WTC11 (cell line): ENCODE measurements around the gene ARHGAP45. TPM values are rescaled to one million over a fixed set of nuclear protein-coding genes. Genes with fewer than 3 reads are reported as not detected.
A peak's percentile ranks its signal among the peaks of the same experiment; 100 is the strongest.

ENCODE experiments used
- ATAC-seq: fragments of 200-7000 bp; cut with Tn5 transposase; 2 replicates; pipeline ENCODE4 v1.10.0; 2021; ENCODE audit warnings: mild to moderate bottlenecking, moderate library complexity
- CTCF ChIA-PET: fragments of 300-600 bp; sonication (Branson Sonifier 250); formaldehyde crosslinking; loops from one replicate; lab custom pipeline; 2021; ENCODE audit warnings: antibody characterized with exemption; lab: Charles Lee
- POLR2A ChIA-PET: fragments of 350-600 bp; sonication (Branson Sonifier 250); formaldehyde crosslinking; loops from one replicate; lab custom pipeline; 2021; ENCODE audit warnings: antibody characterized with exemption; lab: Charles Lee
- DNase-seq: peaks from one replicate; pipeline ENCODE4 v3.0.0; 2021; ENCODE audit warnings: low spot score
- H3K27ac Mint-ChIP-seq: 2 replicates; pipeline ENCODE4 v1.8.0; 2021; ENCODE audit warnings: mixed read lengths
- H3K27me3 Mint-ChIP-seq: 2 replicates; pipeline ENCODE4 v1.8.0; 2021; ENCODE audit warnings: low read depth, mild to moderate bottlenecking, moderate library complexity, mixed read lengths
- H3K36me3 Mint-ChIP-seq: 2 replicates; pipeline ENCODE4 v1.8.0; 2021; ENCODE audit warnings: mixed read lengths
- H3K4me1 Mint-ChIP-seq: 2 replicates; pipeline ENCODE4 v1.8.0; 2022; ENCODE audit warnings: mixed read lengths
- H3K4me3 Mint-ChIP-seq: 2 replicates; pipeline ENCODE4 v1.8.0; 2021; ENCODE audit warnings: mild to moderate bottlenecking, moderate library complexity, mixed read lengths
- H3K9me3 Mint-ChIP-seq: 2 replicates; pipeline ENCODE4 v1.8.0; 2021; ENCODE audit warnings: mixed read lengths
- CBFB ChIP-seq: sonication (generic); formaldehyde crosslinking; IDR thresholded peaks from 2 replicates; pipeline ENCODE4 v1.8.1; 2022; ENCODE audit warnings: mild to moderate bottlenecking, low read depth, missing genetic modification reagents
- EMX1 ChIP-seq: fragments of 250-450 bp; sonication (Bioruptor Pico); IDR thresholded peaks from 2 replicates; pipeline ENCODE4 v1.8.0; 2021; ENCODE audit warnings: mild to moderate bottlenecking
- ESRRA ChIP-seq: sonication (generic); formaldehyde crosslinking; IDR thresholded peaks from 2 replicates; pipeline ENCODE4 v1.8.1; 2022; ENCODE audit warnings: mild to moderate bottlenecking, missing genetic modification reagents, borderline replicate concordance
- FOXP1 ChIP-seq: sonication (generic); formaldehyde crosslinking; IDR thresholded peaks from 2 replicates; pipeline ENCODE4 v1.8.0; 2022; ENCODE audit warnings: missing genetic modification reagents, mild to moderate bottlenecking, moderate library complexity, borderline replicate concordance
- HMGA2 ChIP-seq: fragments of 250-450 bp; sonication (Bioruptor Pico); IDR thresholded peaks from 2 replicates; pipeline ENCODE4 v1.4.0; 2021; ENCODE audit warnings: mild to moderate bottlenecking, moderate library complexity
- MYBL2 ChIP-seq: sonication (generic); formaldehyde crosslinking; IDR thresholded peaks from 2 replicates; pipeline ENCODE4 v1.8.1; 2023; ENCODE audit warnings: mild to moderate bottlenecking, moderate library complexity, missing genetic modification reagents
- NR1H2 ChIP-seq: sonication (generic); formaldehyde crosslinking; IDR thresholded peaks from 2 replicates; pipeline ENCODE4 v1.9.0; 2021; ENCODE audit warnings: mild to moderate bottlenecking, moderate library complexity, missing genetic modification reagents
- NR3C1 ChIP-seq: sonication (generic); formaldehyde crosslinking; conservative IDR thresholded peaks from 2 replicates; pipeline ENCODE4 v1.8.1; 2023; ENCODE audit warnings: low read depth, mild to moderate bottlenecking, missing genetic modification reagents
- OVOL2 ChIP-seq: fragments of 250-450 bp; sonication (Bioruptor Pico); IDR thresholded peaks from 2 replicates; pipeline ENCODE4 v1.9.0; 2021; ENCODE audit warnings: mild to moderate bottlenecking, borderline replicate concordance
- RELA ChIP-seq: sonication (generic); formaldehyde crosslinking; IDR thresholded peaks from 2 replicates; pipeline ENCODE4 v1.8.1; 2022; ENCODE audit warnings: missing genetic modification reagents, mild to moderate bottlenecking, borderline replicate concordance
- SOX15 ChIP-seq: fragments of 250-450 bp; sonication (Bioruptor Pico); IDR thresholded peaks from 2 replicates; pipeline ENCODE4 v1.9.0; 2021; ENCODE audit warnings: mild to moderate bottlenecking
- ZNF138 ChIP-seq: sonication (generic); formaldehyde crosslinking; conservative IDR thresholded peaks from 2 replicates; pipeline ENCODE4 v1.8.1; 2022; ENCODE audit warnings: mild to moderate bottlenecking, moderate library complexity, missing genetic modification reagents
- ZNF263 ChIP-seq: sonication (generic); formaldehyde crosslinking; IDR thresholded peaks from 2 replicates; pipeline ENCODE4 v1.8.1; 2022; ENCODE audit warnings: low read depth, mild to moderate bottlenecking, moderate library complexity, missing genetic modification reagents
- ZNF396 ChIP-seq: fragments of 250-450 bp; sonication (Bioruptor Pico); IDR thresholded peaks from 2 replicates; pipeline ENCODE4 v1.8.0; 2021; ENCODE audit warnings: mild to moderate bottlenecking, moderate library complexity, borderline replicate concordance
- ZNF423 ChIP-seq: fragments of 250-450 bp; sonication (Bioruptor Pico); IDR thresholded peaks from 2 replicates; pipeline ENCODE4 v2.1.2; 2022; ENCODE audit warnings: mild to moderate bottlenecking, moderate library complexity
- total RNA-seq: library from RNA; stranded (reverse); gene quantifications from 3 replicates; pipeline ENCODE4 v1.2.3, GENCODE V29; 2021
- TF ChIP-seq, protein P1 (sequence below): sonication (generic); formaldehyde crosslinking; IDR thresholded peaks from 2 replicates; pipeline ENCODE4 v1.8.1; 2022; ENCODE audit warnings: low read depth, missing genetic modification reagents, borderline replicate concordance
- TF ChIP-seq, protein P2 (sequence below): fragments of 250-450 bp; sonication (Bioruptor Pico); conservative IDR thresholded peaks from 2 replicates; pipeline ENCODE4 v1.9.0; 2021; ENCODE audit warnings: mild to moderate bottlenecking
- TF ChIP-seq, protein P3 (sequence below): fragments of 250-450 bp; sonication (Bioruptor Pico); IDR thresholded peaks from 2 replicates; pipeline ENCODE4 v1.8.0; 2021; ENCODE audit warnings: mild to moderate bottlenecking
- TF ChIP-seq, protein P4 (sequence below): sonication (generic); formaldehyde crosslinking; IDR thresholded peaks from 2 replicates; pipeline ENCODE4 v1.8.0; 2022; ENCODE audit warnings: mild to moderate bottlenecking, missing genetic modification reagents
- TF ChIP-seq, protein P5 (sequence below): sonication (generic); formaldehyde crosslinking; IDR thresholded peaks from 2 replicates; pipeline ENCODE4 v1.8.1; 2023; ENCODE audit warnings: mild to moderate bottlenecking, missing genetic modification reagents, moderate library complexity
- TF ChIP-seq, protein P6 (sequence below): sonication (generic); formaldehyde crosslinking; IDR thresholded peaks from 2 replicates; pipeline ENCODE4 v1.8.0; 2023; ENCODE audit warnings: missing genetic modification reagents
- TF ChIP-seq, protein P7 (sequence below): sonication (generic); formaldehyde crosslinking; IDR thresholded peaks from 2 replicates; pipeline ENCODE4 v1.8.0; 2022; ENCODE audit warnings: missing genetic modification reagents
- TF ChIP-seq, protein P8 (sequence below): fragments of 250-450 bp; sonication (Bioruptor Pico); IDR thresholded peaks from 2 replicates; pipeline ENCODE4 v1.9.0; 2021; ENCODE audit warnings: moderate library complexity, mild to moderate bottlenecking, inconsistent platforms, borderline replicate concordance

Gene ARHGAP45
- total RNA-seq, 1 experiment from 2014 or later = 40.9 TPM

DNA sequence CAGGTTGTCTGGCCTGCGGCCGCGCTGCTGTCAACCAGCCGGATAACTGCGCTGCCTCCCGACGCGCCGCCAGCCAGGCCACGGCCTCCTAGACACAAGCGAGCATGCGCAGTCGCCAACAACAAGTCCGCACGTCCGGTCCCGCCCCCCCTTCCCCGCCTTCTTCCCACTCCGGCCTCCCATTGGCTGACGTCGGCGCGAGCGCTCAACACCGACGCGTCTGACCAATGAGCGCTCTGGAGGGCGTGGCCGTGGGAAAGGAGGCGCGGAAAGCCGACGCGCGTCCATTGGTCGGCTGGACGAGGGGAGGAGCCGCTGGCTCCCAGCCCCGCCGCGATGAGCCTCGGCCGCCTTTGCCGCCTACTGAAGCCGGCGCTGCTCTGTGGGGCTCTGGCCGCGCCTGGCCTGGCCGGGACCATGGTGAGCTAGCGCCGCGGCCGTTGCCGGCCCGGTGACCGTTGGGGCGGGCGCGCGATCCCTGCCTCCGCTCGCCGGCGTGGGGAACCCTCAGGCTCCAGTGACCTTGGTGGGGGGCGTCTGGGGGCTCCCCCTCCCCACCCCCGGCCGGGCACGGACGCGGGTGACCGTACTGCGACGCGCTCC lies 36.8 kb downstream of the ARHGAP45 start, which contains the start of gene GPX4 (continued):
- TF ChIP-seq, protein P1, sequence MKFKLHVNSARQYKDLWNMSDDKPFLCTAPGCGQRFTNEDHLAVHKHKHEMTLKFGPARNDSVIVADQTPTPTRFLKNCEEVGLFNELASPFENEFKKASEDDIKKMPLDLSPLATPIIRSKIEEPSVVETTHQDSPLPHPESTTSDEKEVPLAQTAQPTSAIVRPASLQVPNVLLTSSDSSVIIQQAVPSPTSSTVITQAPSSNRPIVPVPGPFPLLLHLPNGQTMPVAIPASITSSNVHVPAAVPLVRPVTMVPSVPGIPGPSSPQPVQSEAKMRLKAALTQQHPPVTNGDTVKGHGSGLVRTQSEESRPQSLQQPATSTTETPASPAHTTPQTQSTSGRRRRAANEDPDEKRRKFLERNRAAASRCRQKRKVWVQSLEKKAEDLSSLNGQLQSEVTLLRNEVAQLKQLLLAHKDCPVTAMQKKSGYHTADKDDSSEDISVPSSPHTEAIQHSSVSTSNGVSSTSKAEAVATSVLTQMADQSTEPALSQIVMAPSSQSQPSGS (CRISPR knock-in tag) = no peak
- TF ChIP-seq MYBL2 (CRISPR knock-in tag) = peak; percentile 70
- TF ChIP-seq, protein P2, sequence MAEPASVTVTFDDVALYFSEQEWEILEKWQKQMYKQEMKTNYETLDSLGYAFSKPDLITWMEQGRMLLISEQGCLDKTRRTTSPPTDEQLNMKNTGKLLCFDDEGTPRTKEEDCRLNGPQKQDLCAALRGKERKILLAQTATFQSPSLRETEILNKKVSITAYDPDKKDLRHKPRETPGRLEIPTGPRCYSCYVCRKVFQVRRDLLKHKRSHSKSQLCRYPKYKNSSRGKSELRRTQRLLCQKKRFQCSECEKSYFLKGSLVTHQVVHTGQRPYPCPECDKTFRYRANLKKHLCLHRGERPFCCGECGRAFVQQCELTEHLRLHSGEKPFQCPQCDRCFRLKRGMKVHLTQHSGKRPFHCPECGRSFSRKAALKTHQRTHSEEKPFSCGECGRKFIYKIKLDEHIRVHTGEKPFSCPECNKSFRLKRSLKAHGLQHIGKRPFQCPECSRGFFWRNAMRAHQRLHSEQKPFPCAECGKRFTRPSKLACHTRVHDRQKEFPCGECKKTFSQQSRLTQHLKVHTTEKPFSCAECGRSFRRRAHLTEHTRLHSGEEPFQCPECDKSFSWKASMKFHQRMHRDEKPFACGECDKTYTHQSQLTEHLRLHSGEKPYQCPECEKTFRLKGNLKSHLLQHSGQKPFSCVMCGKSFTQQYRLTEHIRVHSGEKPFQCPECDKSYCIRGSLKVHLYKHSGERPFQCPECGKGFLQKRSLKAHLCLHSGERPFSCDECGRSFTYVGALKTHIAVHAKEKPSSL (CRISPR knock-in tag) = no peak
- TF ChIP-seq HMGA2 (CRISPR knock-in tag) = no peak
- no peak for TF ChIP-seq ZNF138 (CRISPR knock-in tag)
- TF ChIP-seq, protein P3, sequence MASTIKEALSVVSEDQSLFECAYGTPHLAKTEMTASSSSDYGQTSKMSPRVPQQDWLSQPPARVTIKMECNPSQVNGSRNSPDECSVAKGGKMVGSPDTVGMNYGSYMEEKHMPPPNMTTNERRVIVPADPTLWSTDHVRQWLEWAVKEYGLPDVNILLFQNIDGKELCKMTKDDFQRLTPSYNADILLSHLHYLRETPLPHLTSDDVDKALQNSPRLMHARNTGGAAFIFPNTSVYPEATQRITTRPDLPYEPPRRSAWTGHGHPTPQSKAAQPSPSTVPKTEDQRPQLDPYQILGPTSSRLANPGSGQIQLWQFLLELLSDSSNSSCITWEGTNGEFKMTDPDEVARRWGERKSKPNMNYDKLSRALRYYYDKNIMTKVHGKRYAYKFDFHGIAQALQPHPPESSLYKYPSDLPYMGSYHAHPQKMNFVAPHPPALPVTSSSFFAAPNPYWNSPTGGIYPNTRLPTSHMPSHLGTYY (CRISPR knock-in tag) = 0 out of 2 replicates have a peak, but pooled peaks have one; percentile 55
- TF ChIP-seq ZNF396 (CRISPR knock-in tag) = no peak
- TF ChIP-seq FOXP1 = peak; percentile 94
- TF ChIP-seq, protein P4, sequence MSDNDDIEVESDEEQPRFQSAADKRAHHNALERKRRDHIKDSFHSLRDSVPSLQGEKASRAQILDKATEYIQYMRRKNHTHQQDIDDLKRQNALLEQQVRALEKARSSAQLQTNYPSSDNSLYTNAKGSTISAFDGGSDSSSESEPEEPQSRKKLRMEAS (CRISPR knock-in tag) = peak; percentile 30; the same call in 1 of the 2 replicates
- no peak for TF ChIP-seq OVOL2
- TF ChIP-seq CBFB (CRISPR knock-in tag) = no peak
- TF ChIP-seq SOX15 (CRISPR knock-in tag) = no peak
- TF ChIP-seq NR1H2 (CRISPR knock-in tag) = no peak
- TF ChIP-seq NR3C1 (CRISPR knock-in tag) = no peak
- no peak for TF ChIP-seq ESRRA (CRISPR knock-in tag)

DNA sequence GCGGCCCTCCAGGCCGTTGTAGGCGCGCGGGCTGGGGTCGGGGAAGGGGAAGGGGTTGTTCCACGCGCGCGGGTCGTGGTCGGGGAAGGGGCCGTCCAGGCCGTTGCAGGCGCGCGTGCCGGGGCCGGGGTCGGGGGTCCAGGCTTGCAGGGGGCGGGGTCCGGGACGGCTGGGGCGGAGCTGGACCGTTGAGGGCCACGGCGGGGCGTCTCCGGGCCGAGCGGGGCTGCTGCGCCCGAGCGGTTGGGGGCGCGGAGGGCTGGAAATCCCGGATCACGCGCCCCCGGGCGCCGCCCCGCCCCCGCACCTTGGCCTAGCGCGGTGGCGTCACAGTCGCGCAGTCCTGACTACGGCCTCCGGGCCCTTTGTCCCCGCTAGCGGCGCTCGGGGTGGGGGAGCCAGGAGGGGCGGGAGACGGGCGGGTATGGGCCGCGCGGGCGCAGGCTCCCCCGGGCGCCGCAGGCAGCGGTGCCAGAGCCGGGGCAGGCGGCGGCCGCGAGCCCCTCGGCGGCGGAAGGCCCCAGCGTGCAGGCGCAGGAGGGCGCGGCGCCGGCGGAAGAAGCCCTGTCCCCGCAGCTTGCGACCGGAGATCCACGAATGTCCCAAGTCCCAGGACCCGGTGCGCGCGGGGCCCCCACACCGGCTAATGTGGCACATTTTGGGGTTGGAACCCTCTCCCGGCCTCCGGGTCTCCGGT lies 37.5 kb downstream of the ARHGAP45 start:
- H3K27ac Mint-ChIP-seq = no peak overlapping the region
- POLR2A ChIA-PET = interaction anchor here (0.5 to 1.0 kb wide), 7 partner anchors 10 to 100 kb away, joined by 3 to 5 read pairs (median 3); partner anchors contain the start of gene ARHGAP45
- CTCF ChIA-PET = interaction anchor here (0.7 to 4.7 kb wide), 11 partner anchors 8 to 162 kb away, joined by 3 to 27 read pairs (median 5); partner anchors contain the start of genes ARHGAP45, ATP5F1D and CNN2
- TF ChIP-seq EMX1 (no peak), ZNF423 (CRISPR knock-in tag) (peak; percentile 23; the same call in 1 of the 2 replicates), MYBL2 (CRISPR knock-in tag) (peak; percentile 28; the same call in 1 of the 2 replicates), RELA (CRISPR knock-in tag) (no peak), ZNF263 (CRISPR knock-in tag) (no peak)
- TF ChIP-seq, protein P5, sequence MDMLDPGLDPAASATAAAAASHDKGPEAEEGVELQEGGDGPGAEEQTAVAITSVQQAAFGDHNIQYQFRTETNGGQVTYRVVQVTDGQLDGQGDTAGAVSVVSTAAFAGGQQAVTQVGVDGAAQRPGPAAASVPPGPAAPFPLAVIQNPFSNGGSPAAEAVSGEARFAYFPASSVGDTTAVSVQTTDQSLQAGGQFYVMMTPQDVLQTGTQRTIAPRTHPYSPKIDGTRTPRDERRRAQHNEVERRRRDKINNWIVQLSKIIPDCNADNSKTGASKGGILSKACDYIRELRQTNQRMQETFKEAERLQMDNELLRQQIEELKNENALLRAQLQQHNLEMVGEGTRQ (CRISPR knock-in tag) = peak; percentile 50
- TF ChIP-seq, protein P6, sequence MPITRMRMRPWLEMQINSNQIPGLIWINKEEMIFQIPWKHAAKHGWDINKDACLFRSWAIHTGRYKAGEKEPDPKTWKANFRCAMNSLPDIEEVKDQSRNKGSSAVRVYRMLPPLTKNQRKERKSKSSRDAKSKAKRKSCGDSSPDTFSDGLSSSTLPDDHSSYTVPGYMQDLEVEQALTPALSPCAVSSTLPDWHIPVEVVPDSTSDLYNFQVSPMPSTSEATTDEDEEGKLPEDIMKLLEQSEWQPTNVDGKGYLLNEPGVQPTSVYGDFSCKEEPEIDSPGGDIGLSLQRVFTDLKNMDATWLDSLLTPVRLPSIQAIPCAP = no peak
- TF ChIP-seq, protein P7, sequence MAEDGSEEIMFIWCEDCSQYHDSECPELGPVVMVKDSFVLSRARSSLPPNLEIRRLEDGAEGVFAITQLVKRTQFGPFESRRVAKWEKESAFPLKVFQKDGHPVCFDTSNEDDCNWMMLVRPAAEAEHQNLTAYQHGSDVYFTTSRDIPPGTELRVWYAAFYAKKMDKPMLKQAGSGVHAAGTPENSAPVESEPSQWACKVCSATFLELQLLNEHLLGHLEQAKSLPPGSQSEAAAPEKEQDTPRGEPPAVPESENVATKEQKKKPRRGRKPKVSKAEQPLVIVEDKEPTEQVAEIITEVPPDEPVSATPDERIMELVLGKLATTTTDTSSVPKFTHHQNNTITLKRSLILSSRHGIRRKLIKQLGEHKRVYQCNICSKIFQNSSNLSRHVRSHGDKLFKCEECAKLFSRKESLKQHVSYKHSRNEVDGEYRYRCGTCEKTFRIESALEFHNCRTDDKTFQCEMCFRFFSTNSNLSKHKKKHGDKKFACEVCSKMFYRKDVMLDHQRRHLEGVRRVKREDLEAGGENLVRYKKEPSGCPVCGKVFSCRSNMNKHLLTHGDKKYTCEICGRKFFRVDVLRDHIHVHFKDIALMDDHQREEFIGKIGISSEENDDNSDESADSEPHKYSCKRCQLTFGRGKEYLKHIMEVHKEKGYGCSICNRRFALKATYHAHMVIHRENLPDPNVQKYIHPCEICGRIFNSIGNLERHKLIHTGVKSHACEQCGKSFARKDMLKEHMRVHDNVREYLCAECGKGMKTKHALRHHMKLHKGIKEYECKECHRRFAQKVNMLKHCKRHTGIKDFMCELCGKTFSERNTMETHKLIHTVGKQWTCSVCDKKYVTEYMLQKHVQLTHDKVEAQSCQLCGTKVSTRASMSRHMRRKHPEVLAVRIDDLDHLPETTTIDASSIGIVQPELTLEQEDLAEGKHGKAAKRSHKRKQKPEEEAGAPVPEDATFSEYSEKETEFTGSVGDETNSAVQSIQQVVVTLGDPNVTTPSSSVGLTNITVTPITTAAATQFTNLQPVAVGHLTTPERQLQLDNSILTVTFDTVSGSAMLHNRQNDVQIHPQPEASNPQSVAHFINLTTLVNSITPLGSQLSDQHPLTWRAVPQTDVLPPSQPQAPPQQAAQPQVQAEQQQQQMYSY (CRISPR knock-in tag) = peak; percentile 79
- TF ChIP-seq, protein P8, sequence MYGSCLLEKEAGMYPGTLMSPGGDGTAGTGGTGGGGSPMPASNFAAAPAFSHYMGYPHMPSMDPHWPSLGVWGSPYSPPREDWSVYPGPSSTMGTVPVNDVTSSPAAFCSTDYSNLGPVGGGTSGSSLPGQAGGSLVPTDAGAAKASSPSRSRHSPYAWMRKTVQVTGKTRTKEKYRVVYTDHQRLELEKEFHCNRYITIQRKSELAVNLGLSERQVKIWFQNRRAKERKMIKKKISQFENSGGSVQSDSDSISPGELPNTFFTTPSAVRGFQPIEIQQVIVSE (CRISPR knock-in tag) = no peak

More for the DNA sequence above, 37.5 kb downstream of the ARHGAP45 start:
- H3K4me3 Mint-ChIP-seq = peak overlapping the region; percentile 71
- no peaks in the 10 kb centered on the region for H3K27me3 Mint-ChIP-seq
- ATAC-seq (peak; percentile 31), DNase-seq (peak; percentile 78)
- H3K4me1 Mint-ChIP-seq = peaks cover 15% of the 10 kb centered on the region
- H3K36me3 Mint-ChIP-seq = no peaks in the 10 kb centered on the region
- no peaks in the 10 kb centered on the region for H3K9me3 Mint-ChIP-seq
